ENCODE results near the gene HABP2.

HABP2 gene

GRCh38 chr10:113522460-113522859, 30.4 kb upstream of the HABP2 start:
- Histone ChIP-seq H3K4me2 (ENCODE audit: insufficient read depth, low read length, poor library complexity, severe bottlenecking) (no peak overlapping the region), H3K9me3 (replicated peaks in 1 of 2; ENCODE audit: control insufficient read depth in 2 of 2, insufficient read depth in 1 of 2, low read depth in 1 of 2, low read length in 2 of 2) (peaks cover 0 to 2% of the 10 kb centered on the region in 2 donors), H2AK5ac (ENCODE audit: low read depth, low read length) (no peak overlapping the region), H3K36me3 (replicated peaks in 1 of 2; ENCODE audit: control insufficient read depth in 2 of 2, insufficient read depth in 2 of 2, low read length in 2 of 2) (no peaks in the 10 kb centered on the region), H4K91ac (ENCODE audit: low read depth, low read length, poor library complexity) (no peak overlapping the region), H3K4ac (ENCODE audit: low read length) (no peak overlapping the region), H2BK120ac (ENCODE audit: low read depth, low read length) (no peak overlapping the region), H3K14ac (ENCODE audit: low read length) (no peak overlapping the region), H2BK15ac (ENCODE audit: low read length) (no peak overlapping the region), H3K23ac (ENCODE audit: low read depth, low read length, poor library complexity) (no peak overlapping the region), H4K8ac (ENCODE audit: low read depth, low read length) (no peak overlapping the region), H3K9ac (ENCODE audit: low read depth, low read length, poor library complexity) (no peak overlapping the region), H2BK12ac (ENCODE audit: low read length) (no peak overlapping the region), H2AFZ (ENCODE audit: low read length) (no peak overlapping the region), H2BK5ac (ENCODE audit: low read length) (no peak overlapping the region), H3K4me1 (ENCODE audit: control insufficient read depth in 2 of 2, insufficient read depth in 1 of 2, low read depth in 1 of 2, low read length in 2 of 2) (peaks cover 0 to 2% of the 10 kb centered on the region in 2 donors), H3K27ac (replicated peaks; ENCODE audit: low read length) (no peak overlapping the region), H3K4me3 (ENCODE audit: low read length in 2 of 2) (no peak overlapping the region), H3K18ac (ENCODE audit: low read length) (no peak overlapping the region), H3K79me1 (ENCODE audit: low read depth, low read length) (no peaks in the 10 kb centered on the region), H3K27me3 (ENCODE audit: control insufficient read depth in 3 of 3, insufficient read depth in 3 of 3, low read depth in 1 of 3, low read length in 3 of 3) (no peaks in the 10 kb centered on the region)
- whole genome bisulfite sequencing, 2 donors (ENCODE audit: extremely low coverage in 2 of 2, insufficient read length in 2 of 2, insufficient replicate concordance in 1 of 2): no CpG with 5 or more reads among the region's 4 CpGs
- no peak for DNase-seq (ENCODE audit: low spot score)

GRCh38 chr10:113523071-113523470, 29.8 kb upstream of the HABP2 start:
- Histone ChIP-seq H2BK12ac (ENCODE audit: low read length) (no peak overlapping the region), H4K91ac (ENCODE audit: low read depth, low read length, poor library complexity) (no peak overlapping the region), H3K4me3 (ENCODE audit: low read length in 2 of 2) (no peak overlapping the region), H3K14ac (ENCODE audit: low read length) (no peak overlapping the region), H3K4me2 (ENCODE audit: insufficient read depth, low read length, poor library complexity, severe bottlenecking) (no peak overlapping the region), H3K9ac (ENCODE audit: low read depth, low read length, poor library complexity) (no peak overlapping the region), H2BK5ac (ENCODE audit: low read length) (no peak overlapping the region), H3K9me3 (replicated peaks in 1 of 2; ENCODE audit: control insufficient read depth in 2 of 2, insufficient read depth in 1 of 2, low read depth in 1 of 2, low read length in 2 of 2) (peaks cover 0 to 2% of the 10 kb centered on the region in 2 donors), H2AFZ (ENCODE audit: low read length) (no peak overlapping the region), H3K4me1 (ENCODE audit: control insufficient read depth in 2 of 2, insufficient read depth in 1 of 2, low read depth in 1 of 2, low read length in 2 of 2) (peaks cover 0 to 2% of the 10 kb centered on the region in 2 donors), H3K18ac (ENCODE audit: low read length) (no peak overlapping the region), H3K27me3 (ENCODE audit: control insufficient read depth in 3 of 3, insufficient read depth in 3 of 3, low read depth in 1 of 3, low read length in 3 of 3) (peaks cover 0 to 3% (median 0%) of the 10 kb centered on the region in 3 experiments), H2BK120ac (ENCODE audit: low read depth, low read length) (no peak overlapping the region), H3K4ac (ENCODE audit: low read length) (no peak overlapping the region), H3K36me3 (replicated peaks in 1 of 2; ENCODE audit: control insufficient read depth in 2 of 2, insufficient read depth in 2 of 2, low read length in 2 of 2) (no peaks in the 10 kb centered on the region), H3K27ac (replicated peaks; ENCODE audit: low read length) (no peak overlapping the region), H4K8ac (ENCODE audit: low read depth, low read length) (no peak overlapping the region), H3K79me1 (ENCODE audit: low read depth, low read length) (no peaks in the 10 kb centered on the region), H2BK15ac (ENCODE audit: low read length) (no peak overlapping the region), H3K23ac (ENCODE audit: low read depth, low read length, poor library complexity) (no peak overlapping the region), H2AK5ac (ENCODE audit: low read depth, low read length) (no peak overlapping the region)
- no peak for DNase-seq (ENCODE audit: low spot score)
- no CpG with 5 or more reads among the region's 5 CpGs for WGBS, 2 donors (ENCODE audit: extremely low coverage in 2 of 2, insufficient read length in 2 of 2, insufficient replicate concordance in 1 of 2)

- Histone ChIP-seq H4K91ac (ENCODE audit: low read depth, low read length, poor library complexity) (no peak overlapping the region), H3K4me2 (ENCODE audit: insufficient read depth, low read length, poor library complexity, severe bottlenecking) (no peak overlapping the region), H3K9ac (ENCODE audit: low read depth, low read length, poor library complexity) (no peak overlapping the region), H3K4ac (ENCODE audit: low read length) (no peak overlapping the region), H3K23ac (ENCODE audit: low read depth, low read length, poor library complexity) (no peak overlapping the region), H4K8ac (ENCODE audit: low read depth, low read length) (no peak overlapping the region), H3K36me3 (replicated peaks in 1 of 2; ENCODE audit: control insufficient read depth in 2 of 2, insufficient read depth in 2 of 2, low read length in 2 of 2) (no peaks in the 10 kb centered on the region), H3K4me3 (ENCODE audit: low read length in 2 of 2) (no peak overlapping the region), H2BK15ac (ENCODE audit: low read length) (no peak overlapping the region), H3K27ac (replicated peaks; ENCODE audit: low read length) (no peak overlapping the region), H2AFZ (ENCODE audit: low read length) (no peak overlapping the region), H2AK5ac (ENCODE audit: low read depth, low read length) (no peak overlapping the region), H3K4me1 (ENCODE audit: control insufficient read depth in 2 of 2, insufficient read depth in 1 of 2, low read depth in 1 of 2, low read length in 2 of 2) (peaks cover 0 to 2% of the 10 kb centered on the region in 2 donors), H3K27me3 (ENCODE audit: control insufficient read depth in 3 of 3, insufficient read depth in 3 of 3, low read depth in 1 of 3, low read length in 3 of 3) (peaks cover 0 to 3% (median 0%) of the 10 kb centered on the region in 3 experiments), H3K79me1 (ENCODE audit: low read depth, low read length) (no peaks in the 10 kb centered on the region), H2BK120ac (ENCODE audit: low read depth, low read length) (no peak overlapping the region), H3K14ac (ENCODE audit: low read length) (no peak overlapping the region), H3K9me3 (replicated peaks in 1 of 2; ENCODE audit: control insufficient read depth in 2 of 2, insufficient read depth in 1 of 2, low read depth in 1 of 2, low read length in 2 of 2) (peaks cover 0 to 2% of the 10 kb centered on the region in 2 donors), H2BK5ac (ENCODE audit: low read length) (no peak overlapping the region), H3K18ac (ENCODE audit: low read length) (no peak overlapping the region), H2BK12ac (ENCODE audit: low read length) (no peak overlapping the region)
- WGBS, 2 donors (ENCODE audit: extremely low coverage in 2 of 2, insufficient read length in 2 of 2, insufficient replicate concordance in 1 of 2): no CpG with 5 or more reads among the region's 1 CpG
- DNase-seq (ENCODE audit: low spot score): no peak
These were observed 29.2 kb upstream of the HABP2 start for GRCh38 chr10:113523628-113524027.

- Histone ChIP-seq H3K9ac (ENCODE audit: low read depth, low read length, poor library complexity) (no peak overlapping the region), H2BK120ac (ENCODE audit: low read depth, low read length) (no peak overlapping the region), H3K4ac (ENCODE audit: low read length) (no peak overlapping the region), H4K91ac (ENCODE audit: low read depth, low read length, poor library complexity) (no peak overlapping the region), H3K27me3 (ENCODE audit: control insufficient read depth in 3 of 3, insufficient read depth in 3 of 3, low read depth in 1 of 3, low read length in 3 of 3) (peaks cover 0 to 3% (median 0%) of the 10 kb centered on the region in 3 experiments), H2BK5ac (ENCODE audit: low read length) (no peak overlapping the region), H2BK15ac (ENCODE audit: low read length) (no peak overlapping the region), H3K9me3 (replicated peaks in 1 of 2; ENCODE audit: control insufficient read depth in 2 of 2, insufficient read depth in 1 of 2, low read depth in 1 of 2, low read length in 2 of 2) (peaks cover 0 to 2% of the 10 kb centered on the region in 2 donors), H3K4me1 (ENCODE audit: control insufficient read depth in 2 of 2, insufficient read depth in 1 of 2, low read depth in 1 of 2, low read length in 2 of 2) (peaks cover 0 to 2% of the 10 kb centered on the region in 2 donors), H3K4me3 (ENCODE audit: low read length in 2 of 2) (no peak overlapping the region), H3K14ac (ENCODE audit: low read length) (no peak overlapping the region), H3K79me1 (ENCODE audit: low read depth, low read length) (no peaks in the 10 kb centered on the region), H3K36me3 (replicated peaks in 1 of 2; ENCODE audit: control insufficient read depth in 2 of 2, insufficient read depth in 2 of 2, low read length in 2 of 2) (no peaks in the 10 kb centered on the region), H3K18ac (ENCODE audit: low read length) (no peak overlapping the region), H2AK5ac (ENCODE audit: low read depth, low read length) (no peak overlapping the region), H2BK12ac (ENCODE audit: low read length) (no peak overlapping the region), H3K23ac (ENCODE audit: low read depth, low read length, poor library complexity) (no peak overlapping the region), H4K8ac (ENCODE audit: low read depth, low read length) (no peak overlapping the region), H2AFZ (ENCODE audit: low read length) (no peak overlapping the region), H3K27ac (replicated peaks; ENCODE audit: low read length) (no peak overlapping the region), H3K4me2 (ENCODE audit: insufficient read depth, low read length, poor library complexity, severe bottlenecking) (no peak overlapping the region)
- DNase-seq (ENCODE audit: low spot score): no peak
- no CpG with 5 or more reads among the region's 3 CpGs for WGBS, 2 donors (ENCODE audit: extremely low coverage in 2 of 2, insufficient read length in 2 of 2, insufficient replicate concordance in 1 of 2)
These were observed 28.7 kb upstream of the HABP2 start for GRCh38 chr10:113524120-113524519.
